ENCODE data around the gene SLC16A10.

DNA sequence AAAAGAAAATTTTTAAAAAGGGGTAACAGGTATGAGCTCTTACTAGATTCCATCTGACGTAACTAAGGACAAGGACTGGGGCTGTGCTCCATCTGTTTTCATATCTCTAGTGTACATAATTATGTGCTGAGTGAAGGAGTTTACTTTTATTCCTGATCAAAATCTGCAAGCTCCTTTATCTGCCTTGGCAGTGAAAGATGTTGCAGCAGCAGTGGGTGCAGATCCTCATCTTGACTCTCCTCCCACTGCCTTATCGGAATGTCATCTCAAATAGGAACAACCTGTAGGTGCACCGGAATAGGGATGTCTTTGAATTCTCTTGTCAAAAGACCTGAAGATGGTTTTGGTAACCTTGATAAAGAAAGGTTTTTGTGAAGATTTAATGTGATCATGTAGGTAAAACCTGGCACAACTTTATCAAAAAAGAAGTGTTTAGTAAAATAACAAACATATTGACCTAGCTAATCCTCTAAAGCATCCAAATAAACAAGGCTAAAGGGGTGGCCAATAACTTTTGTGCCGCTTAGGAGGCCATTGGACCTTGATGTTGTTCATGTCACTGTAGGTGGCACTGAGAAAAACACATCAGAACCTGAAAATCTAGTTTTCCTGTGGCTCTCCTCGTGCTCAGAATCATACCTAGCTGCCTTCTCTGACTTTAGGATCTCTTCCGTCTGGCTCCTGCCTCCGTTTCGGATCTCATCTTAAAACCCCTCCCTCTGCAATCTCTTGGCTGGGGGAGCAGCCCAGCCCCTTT, 19.0 kb upstream of the SLC16A10 start:
- TF ChIP-seq POLR2AphosphoS5 (IDR thresholded peaks at IDR 0.05) (no peak), EP300 (IDR thresholded peaks at IDR 0.05) (no peak), POLR2A (IDR thresholded peaks at IDR 0.05; ENCODE audit: low read depth) (no peak)
- TF ChIP-seq, protein P1, sequence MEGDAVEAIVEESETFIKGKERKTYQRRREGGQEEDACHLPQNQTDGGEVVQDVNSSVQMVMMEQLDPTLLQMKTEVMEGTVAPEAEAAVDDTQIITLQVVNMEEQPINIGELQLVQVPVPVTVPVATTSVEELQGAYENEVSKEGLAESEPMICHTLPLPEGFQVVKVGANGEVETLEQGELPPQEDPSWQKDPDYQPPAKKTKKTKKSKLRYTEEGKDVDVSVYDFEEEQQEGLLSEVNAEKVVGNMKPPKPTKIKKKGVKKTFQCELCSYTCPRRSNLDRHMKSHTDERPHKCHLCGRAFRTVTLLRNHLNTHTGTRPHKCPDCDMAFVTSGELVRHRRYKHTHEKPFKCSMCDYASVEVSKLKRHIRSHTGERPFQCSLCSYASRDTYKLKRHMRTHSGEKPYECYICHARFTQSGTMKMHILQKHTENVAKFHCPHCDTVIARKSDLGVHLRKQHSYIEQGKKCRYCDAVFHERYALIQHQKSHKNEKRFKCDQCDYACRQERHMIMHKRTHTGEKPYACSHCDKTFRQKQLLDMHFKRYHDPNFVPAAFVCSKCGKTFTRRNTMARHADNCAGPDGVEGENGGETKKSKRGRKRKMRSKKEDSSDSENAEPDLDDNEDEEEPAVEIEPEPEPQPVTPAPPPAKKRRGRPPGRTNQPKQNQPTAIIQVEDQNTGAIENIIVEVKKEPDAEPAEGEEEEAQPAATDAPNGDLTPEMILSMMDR (IDR thresholded peaks at IDR 0.05): no peak
